SK-N-SH treated with all-trans-retinoic acid at 6 μM for 48 hours (cell line): ENCODE results near the gene ICE1.
A peak's percentile ranks its signal among the peaks of the same experiment; 100 is the strongest.

Source experiments
- ATAC-seq: fragments of 200-7000 bp; cut with Tn5 transposase; 3 replicates; pipeline ENCODE4 v1.9.1; 2020; ENCODE audit warnings: mild to moderate bottlenecking, moderate library complexity
- ARNTL ChIP-seq: fragments of 450-650 bp; formaldehyde crosslinking; IDR thresholded peaks from 2 replicates; pipeline ENCODE4 v1.5.0; 2020; ENCODE audit warnings: low read depth, mild to moderate bottlenecking, moderate library complexity, borderline replicate concordance
- BACH2 ChIP-seq: fragments of 250-450 bp; sonication (Bioruptor Pico); IDR thresholded peaks from 2 replicates; pipeline ENCODE4 v1.9.0; 2021; ENCODE audit warnings: mild to moderate bottlenecking, borderline replicate concordance
- CREB5 ChIP-seq: fragments of 250-450 bp; sonication (Bioruptor Pico); IDR thresholded peaks from 2 replicates; pipeline ENCODE4 v1.5.1; 2020; ENCODE audit warnings: low read depth, mild to moderate bottlenecking, moderate library complexity
- CSDC2 ChIP-seq: fragments of 250-450 bp; sonication (Bioruptor Pico); IDR thresholded peaks from 2 replicates; pipeline ENCODE4 v1.5.0; 2020; ENCODE audit warnings: mild to moderate bottlenecking, moderate library complexity
- CSRNP3 ChIP-seq: fragments of 250-450 bp; sonication (Bioruptor Pico); IDR thresholded peaks from 2 replicates; pipeline ENCODE4 v1.5.1; 2021; ENCODE audit warnings: mild to moderate bottlenecking, moderate library complexity
- ESRRG ChIP-seq: fragments of 250-450 bp; sonication (Bioruptor Pico); IDR thresholded peaks from 2 replicates; pipeline ENCODE4 v1.6.1; 2021; ENCODE audit warnings: mild to moderate bottlenecking
- GLIS3 ChIP-seq: fragments of 250-450 bp; sonication (Bioruptor Pico); IDR thresholded peaks from 2 replicates; pipeline ENCODE4 v1.5.0; 2020; ENCODE audit warnings: mild to moderate bottlenecking, moderate library complexity
- OSR1 ChIP-seq: fragments of 250-450 bp; sonication (Bioruptor Pico); IDR thresholded peaks from 2 replicates; pipeline ENCODE4 v1.8.0; 2022; ENCODE audit warnings: moderate library complexity, mild to moderate bottlenecking, inconsistent platforms
- POU6F1 ChIP-seq: fragments of 250-450 bp; sonication (Bioruptor Pico); IDR thresholded peaks from 2 replicates; pipeline ENCODE4 v1.8.0; 2021; ENCODE audit warnings: low read depth, mild to moderate bottlenecking, moderate library complexity, borderline replicate concordance
- PPARA ChIP-seq: fragments of 250-450 bp; sonication (Bioruptor Pico); IDR thresholded peaks from 2 replicates; pipeline ENCODE4 v1.5.0; 2020; ENCODE audit warnings: mild to moderate bottlenecking, borderline replicate concordance
- RARB ChIP-seq: fragments of 250-450 bp; sonication (Bioruptor Pico); IDR thresholded peaks from 2 replicates; pipeline ENCODE4 v1.8.0; 2021; ENCODE audit warnings: mild to moderate bottlenecking, moderate library complexity
- SNAI2 ChIP-seq: fragments of 250-450 bp; sonication (Bioruptor Pico); IDR thresholded peaks from 2 replicates; pipeline ENCODE4 v1.5.0; 2020; ENCODE audit warnings: mild to moderate bottlenecking, moderate library complexity
- TCF4 ChIP-seq: fragments of 250-450 bp; sonication (Bioruptor Pico); IDR thresholded peaks from 2 replicates; pipeline ENCODE4 v1.8.0; 2021; ENCODE audit warnings: mild to moderate bottlenecking, moderate library complexity, borderline replicate concordance
- TOX ChIP-seq: fragments of 250-450 bp; sonication (Bioruptor Pico); IDR thresholded peaks from 2 replicates; pipeline ENCODE4 v1.8.0; 2021; ENCODE audit warnings: mild to moderate bottlenecking, moderate library complexity, borderline replicate concordance
- TSHZ2 ChIP-seq: fragments of 250-450 bp; sonication (Bioruptor Pico); IDR thresholded peaks from 2 replicates; pipeline ENCODE4 v1.5.0; 2020; ENCODE audit warnings: mild to moderate bottlenecking, moderate library complexity
- ZC3H10 ChIP-seq: fragments of 250-450 bp; sonication (Bioruptor Pico); IDR thresholded peaks from 2 replicates; pipeline ENCODE4 v1.5.1; 2021; ENCODE audit warnings: mild to moderate bottlenecking, moderate library complexity
- ZFP3 ChIP-seq: fragments of 250-450 bp; sonication (Bioruptor Pico); IDR thresholded peaks from 2 replicates; pipeline ENCODE4 v1.5.0; 2020; ENCODE audit warnings: mild to moderate bottlenecking, moderate library complexity
- ZFP30 ChIP-seq: fragments of 450-650 bp; formaldehyde crosslinking; IDR thresholded peaks from 2 replicates; pipeline ENCODE4 v1.5.0; 2022; ENCODE audit warnings: mild to moderate bottlenecking, moderate library complexity
- ZNF70 ChIP-seq: fragments of 450-650 bp; formaldehyde crosslinking; IDR thresholded peaks from 2 replicates; pipeline ENCODE4 v1.5.0; 2020; ENCODE audit warnings: mild to moderate bottlenecking, moderate library complexity
- ZNF8 ChIP-seq: fragments of 450-650 bp; formaldehyde crosslinking; IDR thresholded peaks from 2 replicates; pipeline ENCODE4 v1.5.0; 2020; ENCODE audit warnings: mild to moderate bottlenecking, moderate library complexity

ICE1 gene

GRCh38 chr5:5497152-5497788 lies 74.8 kb downstream of the ICE1 start:
- peak; percentile 91 for ATAC-seq
- no peak for TF ChIP-seq PPARA (CRISPR knock-in tag)
- TF ChIP-seq CSDC2 (CRISPR knock-in tag), result no peak
- no peak for TF ChIP-seq ZFP3 (CRISPR knock-in tag)
- no peak for TF ChIP-seq OSR1 (CRISPR knock-in tag)
- no peak for TF ChIP-seq ARNTL
- no peak for TF ChIP-seq TSHZ2
- TF ChIP-seq ZC3H10 (CRISPR knock-in tag), result no peak
- no peak for TF ChIP-seq ZNF8 (CRISPR knock-in tag)
- TF ChIP-seq CREB5 (CRISPR knock-in tag), result no peak
- TF ChIP-seq RARB (CRISPR knock-in tag), result no peak
- TF ChIP-seq BACH2 (CRISPR knock-in tag), result no peak
- TF ChIP-seq POU6F1 (CRISPR knock-in tag), result no peak
- TF ChIP-seq ZNF70 (CRISPR knock-in tag), result no peak
- TF ChIP-seq TOX (CRISPR knock-in tag), result no peak

- ATAC-seq, result no peak
- no peak for TF ChIP-seq PPARA (CRISPR knock-in tag)
- TF ChIP-seq ESRRG (CRISPR knock-in tag), result no peak
- TF ChIP-seq CREB5 (CRISPR knock-in tag), result no peak
- TF ChIP-seq POU6F1 (CRISPR knock-in tag), result no peak
- no peak for TF ChIP-seq TOX (CRISPR knock-in tag)
- TF ChIP-seq SNAI2 (CRISPR knock-in tag), result no peak
- no peak for TF ChIP-seq TCF4 (CRISPR knock-in tag)
These were observed 77.0 kb downstream of the ICE1 start for GRCh38 chr5:5499442-5499841.

GRCh38 chr5:5504325-5504724 lies 81.8 kb downstream of the ICE1 start:
- TF ChIP-seq GLIS3 (no peak), ARNTL (no peak)
- no peak for ATAC-seq

GRCh38 chr5:5505815-5506214 lies 83.3 kb downstream of the ICE1 start:
- no peak for ATAC-seq
- TF ChIP-seq ZC3H10 (CRISPR knock-in tag) (no peak), TCF4 (CRISPR knock-in tag) (no peak), RARB (CRISPR knock-in tag) (no peak), ZFP30 (CRISPR knock-in tag) (no peak), TOX (CRISPR knock-in tag) (no peak), GLIS3 (no peak), CSRNP3 (CRISPR knock-in tag) (no peak), ZNF8 (CRISPR knock-in tag) (no peak), TSHZ2 (no peak), CSDC2 (CRISPR knock-in tag) (no peak), BACH2 (CRISPR knock-in tag) (no peak)
